ENCODE measurements around the gene RFX3.

Gene RFX3

GRCh38 chr9:3477236-3477834 is 48.5 kb downstream of the RFX3 start:
- H3K27ac ChIP-seq, result no peak overlapping the region
- TF ChIP-seq CTCF (conservative IDR thresholded peaks at IDR 0.05), result no peak

GRCh38 chr9:3475300-3476020 is 50.3 kb downstream of the RFX3 start:
- H3K27ac ChIP-seq, result no peak overlapping the region
- TF ChIP-seq CTCF (conservative IDR thresholded peaks at IDR 0.05), result no peak

GRCh38 chr9:3474821-3475220 is 51.0 kb downstream of the RFX3 start:
- no peak for TF ChIP-seq CTCF (conservative IDR thresholded peaks at IDR 0.05)
- H3K27ac ChIP-seq, result no peak overlapping the region

- H3K27ac ChIP-seq, result no peak overlapping the region
- no peak for TF ChIP-seq CTCF (conservative IDR thresholded peaks at IDR 0.05)
Measured at GRCh38 chr9:3473405-3473804, 52.4 kb downstream of the RFX3 start.

GRCh38 chr9:3471883-3472282 is 53.9 kb downstream of the RFX3 start:
- H3K27ac ChIP-seq, result peak overlapping the region; percentile 14; the same call in 1 of the 2 replicates
- no peak for TF ChIP-seq CTCF (conservative IDR thresholded peaks at IDR 0.05)

- H3K27ac ChIP-seq, result no peak overlapping the region
- no peak for TF ChIP-seq CTCF (conservative IDR thresholded peaks at IDR 0.05)
Measured at GRCh38 chr9:3468421-3469205, 57.2 kb downstream of the RFX3 start.

- TF ChIP-seq CTCF (conservative IDR thresholded peaks at IDR 0.05), result peak; percentile 100
Measured at GRCh38 chr9:3467593-3468219, 58.1 kb downstream of the RFX3 start.

More at GRCh38 chr9:3467593-3468219, 58.1 kb downstream of the RFX3 start:
- no peak overlapping the region for H3K27ac ChIP-seq
